ENCODE measurements around the gene DBNDD1. TPM values are rescaled to one million over a fixed set of nuclear protein-coding genes. Genes with fewer than 3 reads are reported as not detected.

Gene DBNDD1
- total and polyA plus RNA-seq, 2 donors (not counting 3 experiments of a cell fraction or from before 2014, with no cell fraction given), result 28.2 to 45.7 TPM

DNA sequence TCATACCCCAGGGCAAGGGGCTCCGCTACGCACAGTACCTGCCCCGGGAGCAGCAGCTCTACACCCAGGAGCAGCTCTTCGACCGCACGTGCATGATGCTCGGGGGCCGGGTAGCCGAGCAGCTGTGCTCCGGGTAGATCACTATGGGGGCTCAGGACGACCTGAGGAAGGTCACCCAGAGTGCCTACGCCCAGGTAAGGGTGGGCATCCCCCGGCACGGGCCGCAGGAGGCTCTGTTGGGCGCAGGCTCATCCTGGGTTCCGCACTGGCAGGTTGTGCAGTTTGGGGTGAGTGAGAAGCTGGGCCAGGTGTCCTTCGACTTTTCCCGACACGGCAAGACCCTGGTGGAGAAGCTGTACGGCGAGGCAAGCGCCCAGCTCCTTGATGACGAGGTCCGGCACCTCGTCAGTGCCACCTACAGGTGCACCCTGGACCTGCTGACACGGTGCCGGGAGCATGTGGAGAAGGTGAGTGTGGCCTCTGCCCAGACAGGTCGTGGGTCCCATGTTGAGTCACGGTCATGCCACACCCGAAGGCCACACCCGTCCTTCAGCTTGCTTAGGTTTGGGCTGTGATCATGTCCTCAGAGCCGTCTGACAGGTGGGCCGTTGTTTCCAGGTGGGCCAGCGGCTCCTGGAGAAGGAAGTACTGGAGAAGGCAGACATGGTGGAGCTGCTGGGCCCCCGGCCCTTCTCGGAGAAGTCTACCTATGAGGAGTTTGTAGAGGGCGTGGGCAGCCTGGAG, 19.3 kb downstream of the DBNDD1 start:
- dilution Hi-C loops (cut with MboI; ENCODE audit: extremely low pct_ligation_motif_present, low sequenced_read_pairs), result no loop called here
- TF ChIP-seq, protein P1, sequence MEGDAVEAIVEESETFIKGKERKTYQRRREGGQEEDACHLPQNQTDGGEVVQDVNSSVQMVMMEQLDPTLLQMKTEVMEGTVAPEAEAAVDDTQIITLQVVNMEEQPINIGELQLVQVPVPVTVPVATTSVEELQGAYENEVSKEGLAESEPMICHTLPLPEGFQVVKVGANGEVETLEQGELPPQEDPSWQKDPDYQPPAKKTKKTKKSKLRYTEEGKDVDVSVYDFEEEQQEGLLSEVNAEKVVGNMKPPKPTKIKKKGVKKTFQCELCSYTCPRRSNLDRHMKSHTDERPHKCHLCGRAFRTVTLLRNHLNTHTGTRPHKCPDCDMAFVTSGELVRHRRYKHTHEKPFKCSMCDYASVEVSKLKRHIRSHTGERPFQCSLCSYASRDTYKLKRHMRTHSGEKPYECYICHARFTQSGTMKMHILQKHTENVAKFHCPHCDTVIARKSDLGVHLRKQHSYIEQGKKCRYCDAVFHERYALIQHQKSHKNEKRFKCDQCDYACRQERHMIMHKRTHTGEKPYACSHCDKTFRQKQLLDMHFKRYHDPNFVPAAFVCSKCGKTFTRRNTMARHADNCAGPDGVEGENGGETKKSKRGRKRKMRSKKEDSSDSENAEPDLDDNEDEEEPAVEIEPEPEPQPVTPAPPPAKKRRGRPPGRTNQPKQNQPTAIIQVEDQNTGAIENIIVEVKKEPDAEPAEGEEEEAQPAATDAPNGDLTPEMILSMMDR (IDR thresholded peaks at IDR 0.05; ENCODE audit: extremely low read depth in 1 of 2, insufficient read depth in 1 of 2, low read depth in 1 of 2, low read length in 2 of 2), result no peak
- TF ChIP-seq FOS (IDR thresholded peaks at IDR 0.05; ENCODE audit: borderline replicate concordance, insufficient read depth, low read length), result no peak
- no peak for TF ChIP-seq JUN (IDR thresholded peaks at IDR 0.05; ENCODE audit: borderline replicate concordance, insufficient read depth, insufficient read length, low read depth)
- TF ChIP-seq GATA2 (IDR thresholded peaks at IDR 0.05; ENCODE audit: insufficient read depth, insufficient read length, low read depth, low read length), result no peak
- no peak for TF ChIP-seq MYC (IDR thresholded peaks at IDR 0.05; ENCODE audit: low read depth, low read length)
- TF ChIP-seq, protein P2, sequence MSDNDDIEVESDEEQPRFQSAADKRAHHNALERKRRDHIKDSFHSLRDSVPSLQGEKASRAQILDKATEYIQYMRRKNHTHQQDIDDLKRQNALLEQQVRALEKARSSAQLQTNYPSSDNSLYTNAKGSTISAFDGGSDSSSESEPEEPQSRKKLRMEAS (IDR thresholded peaks at IDR 0.05; ENCODE audit: insufficient read depth, insufficient read length), result no peak
- TF ChIP-seq EZH2 (IDR thresholded peaks at IDR 0.05; ENCODE audit: borderline replicate concordance, low read depth, low read length, severe bottlenecking), result no peak
- no peak for TF ChIP-seq POLR2AphosphoS5 (IDR thresholded peaks at IDR 0.05; ENCODE audit: insufficient read depth, low read depth, low read length)
- TF ChIP-seq POLR2A (IDR thresholded peaks at IDR 0.05; ENCODE audit: low read depth, low read length), result no peak
- Histone ChIP-seq H3K9me1 (replicated peaks; ENCODE audit: control insufficient read depth, extremely low read depth, insufficient read depth, low read length) (no peaks in the 10 kb centered on the region), H3K4me2 (ENCODE audit: insufficient read depth, low read length) (no peak overlapping the region), H3K4me1 (ENCODE audit: control insufficient read depth, extremely low read depth, insufficient read depth, low read length) (no peaks in the 10 kb centered on the region), H3K27me3 (ENCODE audit: control insufficient read depth in 2 of 2, insufficient read depth in 2 of 2, low read length in 2 of 2) (no peaks in the 10 kb centered on the region), H3K9ac (replicated peaks; ENCODE audit: extremely low read depth, insufficient read depth, low read length) (no peak overlapping the region), H2AFZ (ENCODE audit: low read depth, low read length) (no peak overlapping the region), H3K36me3 (ENCODE audit: control insufficient read depth in 2 of 2, extremely low read depth in 1 of 2, insufficient read depth in 2 of 2, low read length in 2 of 2) (peaks cover 0 to 4% of the 10 kb centered on the region in 2 experiments), H3K9me3 (replicated peaks; ENCODE audit: control insufficient read depth, insufficient read depth, low read length) (peaks cover 7% of the 10 kb centered on the region), H3K79me2 (ENCODE audit: control insufficient read depth, insufficient read depth, low read length) (no peaks in the 10 kb centered on the region), H4K20me1 (replicated peaks; ENCODE audit: control insufficient read depth, extremely low read depth, insufficient read depth, low read length) (no peaks in the 10 kb centered on the region), H3K4me3 (replicated peaks in 1 of 3; ENCODE audit: insufficient read depth in 1 of 3, low read depth in 1 of 3, low read length in 3 of 3) (no peak overlapping the region), H3K27ac (ENCODE audit: insufficient read depth, low read depth, low read length) (no peak overlapping the region)
- DNase-seq (ENCODE audit: low read depth, low spot score), result no peak
- no peak for FAIRE-seq
- ChIA-PET POLR2A (no interaction called here), CTCF (interaction anchor here (1.4 kb wide), 1 partner anchor 14 kb away, joined by 3 read pairs; no protein-coding TSS in a partner anchor)
- intact Hi-C loops (cut with micrococcal nuclease), result no loop called here
- BruUV-seq (replicated peaks), result no TSS peak
